Germinal center (tissue), 1 donor: Measurements from ENCODE around the gene OXTR.

ENCODE experiments used
- DNase-seq: peaks from one replicate; pipeline ENCODE4 v3.0.0; 2012; ENCODE audit warnings: mixed read lengths, low spot score

OXTR gene

GRCh38 chr3:8709801-8710507, 59.5 kb downstream of the OXTR start:
- peak; percentile 0 for DNase-seq

- DNase-seq = peak; percentile 0
Measured at GRCh38 chr3:8709287-8709686, 60.1 kb downstream of the OXTR start.

GRCh38 chr3:8705575-8705974, 63.8 kb downstream of the OXTR start:
- no peak for DNase-seq

GRCh38 chr3:8702560-8702959, 66.9 kb downstream of the OXTR start:
- no peak for DNase-seq
